HG02884 (cell line): ENCODE results near the gene TSEN2.
"Not testable (repeated sequence)": the region's sequence is repeated elsewhere in the genome, so short reads cannot be mapped to it uniquely, and the experiment has no call there.

ENCODE experiments used
- ATAC-seq: cut with Tn5 transposase; IDR thresholded peaks from one replicate; pipeline ENCODE4 v1.9.1; 2021; ENCODE audit warnings: mild to moderate bottlenecking, moderate library complexity; ENCODE audit not compliant: unreplicated experiment

Gene TSEN2

DNA sequence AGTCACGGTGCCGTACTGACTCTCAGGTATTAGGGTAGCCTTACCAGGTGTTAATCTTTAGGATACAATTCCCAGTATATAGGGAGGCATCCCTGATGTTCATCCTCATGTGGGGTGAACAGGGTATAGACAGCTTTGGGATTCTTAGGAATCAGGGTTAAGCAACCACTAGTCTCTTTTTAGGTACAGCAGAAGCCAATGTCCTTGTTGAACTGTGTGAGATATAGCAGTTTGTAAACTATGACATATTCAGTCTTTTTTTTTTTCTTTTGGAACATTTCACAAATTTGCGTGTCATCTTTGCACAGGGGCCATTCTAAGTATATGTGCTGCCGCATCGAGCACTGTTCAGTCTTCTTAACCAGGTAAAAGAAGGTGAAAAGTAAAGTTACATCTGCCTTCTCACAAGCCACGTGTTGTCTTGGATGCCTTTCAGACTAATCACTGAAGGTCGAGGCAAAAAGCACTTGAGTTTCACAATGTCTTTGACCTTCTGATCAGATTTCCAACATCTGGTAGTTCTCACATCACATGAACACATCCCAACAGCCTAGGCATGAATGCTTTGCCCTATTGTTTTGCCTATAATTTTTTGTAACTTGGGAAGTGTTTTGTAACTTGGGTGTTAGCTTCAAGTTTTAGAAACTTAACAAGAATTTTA is 17.2 kb downstream of the TSEN2 start:
- no peak for ATAC-seq

GRCh38 chr3:12503126-12503957 is 19.1 kb downstream of the TSEN2 start:
- ATAC-seq = no peak

GRCh38 chr3:12506201-12506709 is 22.0 kb downstream of the TSEN2 start:
- no peak for ATAC-seq

DNA sequence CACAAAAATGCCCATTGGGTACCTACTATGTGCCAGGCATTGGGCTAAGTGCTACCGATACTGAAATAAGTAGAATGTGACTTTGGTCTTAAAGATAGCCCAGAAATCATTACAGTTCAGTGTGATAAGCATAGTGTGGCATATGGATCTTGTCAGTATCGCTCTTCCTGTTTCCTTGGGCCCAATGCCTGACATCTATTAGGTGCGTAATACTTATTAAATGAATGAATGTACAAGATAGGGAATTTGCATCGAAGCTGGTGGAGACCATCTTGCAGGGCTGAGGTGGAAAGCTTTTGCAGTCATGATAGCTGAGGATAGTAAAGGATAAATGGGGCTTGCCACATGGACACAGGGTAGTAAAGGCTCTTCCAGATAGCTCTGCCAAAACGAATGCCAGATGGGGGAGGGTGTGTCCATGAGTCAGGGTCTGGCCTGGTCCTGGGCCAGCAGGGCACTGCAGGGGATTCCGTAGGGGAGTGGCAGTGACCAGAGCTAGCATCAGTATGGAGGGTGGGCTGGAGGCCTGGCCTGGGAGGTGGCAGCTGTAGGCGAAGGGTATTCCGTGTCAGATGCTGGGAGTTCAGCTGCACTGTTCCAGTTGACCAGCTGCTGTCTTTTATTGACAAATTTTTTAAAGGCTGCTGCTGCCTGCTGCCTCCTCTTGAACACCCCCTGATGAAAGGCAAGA is 23.5 kb downstream of the TSEN2 start:
- ATAC-seq = no peak

DNA sequence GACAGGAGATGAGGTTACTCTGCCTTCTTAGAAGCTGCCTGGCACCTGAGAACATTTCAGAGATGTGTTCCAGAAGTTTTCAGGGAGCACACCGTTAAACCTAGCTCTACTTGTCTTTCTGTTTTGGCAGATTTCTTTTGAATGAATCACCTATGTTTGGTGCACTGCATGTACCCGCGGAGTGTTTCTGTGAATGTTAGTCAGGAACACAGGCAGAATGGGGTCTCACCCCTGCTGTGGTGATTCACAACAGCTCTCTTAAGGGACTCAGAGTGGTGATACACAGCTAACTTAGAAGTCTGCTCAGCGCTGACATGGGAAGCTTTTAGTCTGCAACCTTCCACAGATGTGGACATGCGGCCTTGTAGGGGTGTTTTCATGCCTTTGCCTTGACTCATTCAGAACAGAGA is 24.0 kb downstream of the TSEN2 start:
- ATAC-seq = no peak

- no peak for ATAC-seq
These were observed 25.2 kb downstream of the TSEN2 start for GRCh38 chr3:12509466-12509865.

DNA sequence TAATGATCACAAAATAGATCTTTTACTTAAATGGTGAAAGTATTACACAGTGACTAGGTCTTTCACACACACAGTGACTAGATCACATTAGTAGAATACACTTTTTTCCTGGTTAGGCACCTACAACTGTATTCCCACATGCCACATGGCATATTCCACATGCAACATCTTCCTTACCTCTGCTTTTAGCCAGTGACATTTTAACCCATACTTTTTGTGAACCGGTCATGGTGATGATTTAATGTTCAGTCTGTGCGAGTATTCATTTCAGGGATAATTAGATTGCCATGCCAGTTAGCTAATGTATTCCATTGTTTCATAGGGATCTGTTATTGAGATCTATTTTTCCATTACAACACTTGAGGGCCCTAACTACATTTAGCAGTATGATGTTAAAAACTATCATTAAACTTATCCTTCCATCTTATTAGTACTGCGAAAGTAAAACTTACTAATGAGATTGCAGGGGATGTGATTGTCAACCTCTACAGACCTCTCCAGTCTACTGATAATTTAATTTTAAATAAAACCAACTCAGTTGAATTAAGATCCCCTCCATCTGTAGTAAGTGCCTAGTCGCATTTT is 28.3 kb downstream of the TSEN2 start:
- ATAC-seq = no peak

DNA sequence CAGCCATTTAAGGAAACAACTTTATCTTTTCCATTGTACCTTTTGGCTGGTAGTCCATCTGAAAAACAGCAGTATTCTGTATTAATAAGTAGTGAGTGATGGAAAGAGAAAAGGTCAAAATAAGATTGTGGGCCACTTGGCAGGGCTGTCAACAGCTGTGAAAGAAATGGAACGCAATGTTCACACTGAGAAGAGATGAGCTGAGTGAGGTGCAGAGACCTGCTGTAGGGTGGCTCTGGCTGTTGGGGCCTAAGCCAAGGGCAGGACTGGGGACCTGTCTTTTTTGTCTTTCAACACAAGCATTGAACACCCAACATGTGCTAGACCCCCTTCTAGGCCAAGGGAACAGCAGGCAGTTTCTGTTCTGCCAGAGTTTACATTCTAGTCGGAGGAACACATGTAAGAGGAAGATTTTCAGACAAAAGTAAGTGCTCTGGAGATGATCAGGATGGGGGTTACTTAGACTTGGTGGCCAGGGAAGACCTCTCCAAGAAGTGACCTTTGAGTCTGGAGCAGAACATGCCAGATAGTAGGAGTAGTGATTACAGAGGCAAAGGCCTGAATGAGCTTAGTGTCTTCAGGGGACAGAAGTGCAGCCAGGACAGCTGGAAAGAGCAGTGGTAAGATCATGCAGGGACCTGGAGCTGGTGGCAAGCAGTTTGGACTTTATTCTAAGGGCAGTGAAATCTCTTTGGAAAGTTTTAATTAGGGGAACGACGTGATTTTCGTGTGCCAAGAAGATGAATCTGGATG is 29.6 kb downstream of the TSEN2 start:
- no peak for ATAC-seq

DNA sequence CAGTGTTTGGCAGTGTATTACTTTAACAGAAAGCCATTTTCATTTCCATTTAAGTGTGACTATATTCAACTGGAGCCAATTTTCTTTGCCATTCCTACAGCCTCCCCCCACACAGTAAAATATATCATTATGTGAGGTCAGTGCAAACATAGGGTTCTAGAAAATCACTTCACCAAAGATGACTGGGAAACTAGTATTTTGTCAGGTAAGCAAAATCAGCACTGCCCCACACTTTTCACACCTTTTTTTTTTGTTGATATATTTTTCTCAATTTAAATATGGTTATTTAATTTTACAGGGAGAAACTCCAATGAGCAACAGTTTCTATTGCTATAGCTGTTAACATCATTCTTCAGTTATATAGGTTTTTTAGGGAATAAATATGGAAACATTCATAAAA is 31.4 kb downstream of the TSEN2 start:
- no peak for ATAC-seq

DNA sequence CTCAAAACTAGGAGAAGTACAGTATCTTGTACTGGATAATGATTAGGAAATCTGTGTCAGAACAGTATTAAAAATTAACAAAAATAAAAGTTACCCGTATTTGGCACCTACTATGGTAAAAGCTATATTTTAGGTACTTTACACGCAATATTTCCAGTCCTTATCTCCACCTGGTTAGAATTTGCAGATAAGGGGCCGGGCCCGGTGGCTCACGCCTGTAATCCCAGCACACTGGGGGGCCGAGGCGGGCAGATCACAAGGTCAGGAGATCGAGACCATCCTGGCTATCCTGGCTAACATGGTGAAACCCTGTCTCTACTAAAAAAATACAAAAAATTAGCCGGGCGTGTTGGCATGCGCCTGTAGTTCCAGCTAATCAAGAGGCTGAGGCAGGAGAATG is 32.6 kb downstream of the TSEN2 start:
- no peak for ATAC-seq

DNA sequence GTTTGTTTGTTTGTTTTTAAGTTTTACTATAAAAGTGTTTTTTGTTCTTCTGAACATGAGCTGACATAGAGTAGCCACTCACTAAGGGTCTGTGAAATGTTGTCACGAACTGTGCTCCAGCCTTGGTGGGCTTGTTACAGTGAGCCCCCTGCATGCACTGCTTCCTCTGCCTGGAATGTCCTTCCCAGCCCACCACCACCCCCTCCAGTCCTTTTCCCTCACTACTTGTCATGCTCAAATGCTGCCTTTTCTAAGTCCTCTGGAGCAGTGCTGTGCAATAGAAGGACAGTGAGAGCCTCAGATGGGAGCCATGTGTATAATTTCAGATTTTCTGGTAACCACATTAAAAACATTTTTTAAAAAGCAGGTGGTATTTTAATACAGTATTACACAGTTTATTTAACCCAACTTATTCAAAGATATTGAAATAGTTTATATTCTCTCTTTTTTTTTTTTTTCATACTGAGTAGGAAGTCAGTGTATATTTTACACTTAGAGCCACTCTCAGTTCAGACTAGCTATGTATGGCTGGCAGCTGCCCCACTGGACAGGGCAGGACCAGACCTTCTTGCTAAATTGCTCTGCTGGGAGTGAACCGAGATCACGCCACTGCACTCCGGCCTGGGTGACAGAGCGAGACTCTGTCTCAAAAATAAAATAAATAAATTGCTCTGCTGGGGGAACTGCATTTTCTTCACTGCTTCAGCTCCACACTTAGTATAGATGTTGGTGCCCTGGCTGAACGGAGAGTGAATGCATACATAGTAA is 34.2 kb downstream of the TSEN2 start:
- ATAC-seq = no peak

DNA sequence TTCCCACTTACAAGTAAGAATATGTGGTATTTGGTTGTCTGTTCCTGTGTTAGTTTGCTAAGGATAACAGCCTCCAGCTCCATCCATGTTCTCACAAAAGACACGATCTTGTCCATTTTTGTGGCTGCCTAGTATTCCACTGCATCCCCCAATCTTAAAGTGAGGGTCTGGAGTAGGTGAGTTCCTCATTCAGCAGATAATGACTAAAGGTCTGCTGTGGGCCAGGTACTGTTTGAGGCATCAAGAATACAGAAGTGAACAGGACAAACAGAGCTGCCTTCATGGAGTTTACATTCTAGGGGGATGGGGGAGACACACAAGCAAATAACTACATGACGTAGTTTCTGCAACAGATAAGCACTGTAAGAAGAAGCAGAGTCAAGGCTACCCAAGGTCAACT is 36.7 kb downstream of the TSEN2 start:
- ATAC-seq = no peak

DNA sequence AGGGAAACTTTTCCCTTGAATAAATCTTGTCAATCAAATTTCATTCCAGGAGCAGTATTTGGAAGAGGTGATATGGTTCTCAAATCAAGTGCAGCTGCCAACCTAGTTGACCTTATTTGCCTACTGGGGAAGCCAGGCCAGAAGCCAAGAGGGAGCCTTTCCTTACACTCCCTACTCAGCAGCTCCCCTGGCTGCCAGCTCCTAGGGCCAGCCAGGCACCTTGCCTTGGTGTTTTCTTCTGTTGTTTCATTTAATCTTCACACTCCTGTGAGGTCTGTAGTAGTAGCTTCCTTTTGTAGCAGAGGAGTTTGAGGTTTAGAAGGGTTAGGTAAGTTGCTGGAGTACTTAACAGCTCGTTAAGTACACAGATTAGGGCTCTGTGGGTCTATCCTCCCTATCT is 38.4 kb downstream of the TSEN2 start:
- ATAC-seq = no peak

- no peak for ATAC-seq
These were observed 43.5 kb downstream of the TSEN2 start for GRCh38 chr3:12527757-12528143.

DNA sequence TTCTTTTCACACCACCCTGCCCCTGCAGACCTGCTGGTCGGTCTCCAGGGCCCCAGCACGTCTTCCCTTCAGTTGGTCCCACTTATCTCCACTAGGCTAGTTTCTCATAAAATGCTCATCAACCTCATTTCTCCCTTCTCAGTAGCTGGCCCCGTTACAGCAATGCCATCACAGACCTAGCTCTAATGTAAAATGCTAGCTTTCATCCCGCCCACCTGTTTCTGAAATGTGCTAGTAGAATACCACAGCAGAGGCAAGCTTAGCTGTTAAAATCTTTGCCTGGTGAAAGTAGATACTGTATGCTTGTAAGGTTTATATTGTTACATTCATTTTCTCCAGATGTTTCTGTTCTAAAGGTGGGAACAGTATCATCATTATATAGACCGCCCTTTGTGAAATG is 47.9 kb downstream of the TSEN2 start:
- ATAC-seq = no peak

GRCh38 chr3:12536423-12536822 is 52.1 kb downstream of the TSEN2 start:
- no peak for ATAC-seq

- ATAC-seq = no peak
These were observed 57.3 kb downstream of the TSEN2 start for GRCh38 chr3:12541625-12542024.

DNA sequence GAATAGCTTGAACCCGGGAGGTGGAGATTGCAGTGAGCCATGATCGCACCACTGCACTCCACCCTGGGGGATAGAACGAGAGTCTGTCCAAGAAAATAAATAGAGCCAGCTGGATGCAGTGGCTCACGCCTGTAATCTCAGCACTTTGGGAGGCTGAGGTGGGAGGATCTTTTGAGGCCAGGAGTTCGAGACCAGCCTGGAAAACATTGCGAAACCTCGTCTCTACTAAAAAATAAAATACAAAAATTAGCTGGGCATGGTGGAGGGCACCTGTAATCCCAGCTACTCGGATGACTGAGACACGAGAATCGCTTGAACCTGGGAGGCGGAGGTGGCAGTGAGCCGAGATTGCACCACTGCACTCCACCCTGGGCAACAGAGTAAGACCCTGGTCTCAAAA is 59.2 kb downstream of the TSEN2 start:
- not testable (repeated sequence) for ATAC-seq

GRCh38 chr3:12544652-12545472 is 60.6 kb downstream of the TSEN2 start:
- no peak for ATAC-seq
